K562 (cell line): ENCODE measurements around the gene IGF2. TPM values are rescaled to one million over a fixed set of nuclear protein-coding genes. Genes with fewer than 3 reads are reported as not detected.

ENCODE experiments used
- ATAC-seq: fragments of 200-7000 bp; cut with Tn5 transposase; 3 replicates; pipeline ENCODE4 v1.9.1; 2020; ENCODE audit warnings: moderate library complexity
- BruUV-seq: library from RNA; stranded (reverse); fragments of 400-500 nt; replicated peaks from 2 replicates; lab custom pipeline; 2021; lab: Mats Ljungman, UMichigan
- CTCF ChIA-PET: fragments of 300-600 bp; formaldehyde crosslinking; extraction: SDS; loops from one replicate; lab custom pipeline; 2021; ENCODE audit warnings: low intra/inter-chr PET ratio; lab: Yijun Ruan, JAX
- POLR2A ChIA-PET: fragments of 300-600, 350-650 bp; sonication (Branson Sonifier 250); formaldehyde crosslinking; extraction: SDS; loops from one replicate; lab custom pipeline; 2021; ENCODE audit warnings: antibody characterized with exemption, inconsistent platforms; lab: Yijun Ruan, JAX
- DNase-seq, 4 experiments: peaks; one replicate each; pipeline versions ENCODE4 v3.0.0 to v3.0.0-alpha.2; 2011 to 2018; ENCODE audit warnings: low spot score in 3 of 4, mixed read lengths in 3 of 4; ENCODE audit errors: extremely low read depth in 1 of 4
- FAIRE-seq: peaks from 2 replicates; lab custom pipeline; 2011; peaks lifted over from hg19 to GRCh38; lab: Jason Lieb, UNC
- H2AFZ ChIP-seq: 2 replicates; pipeline ENCODE4 v1.6.0; 2011; ENCODE audit warnings: low read depth, low read length, control low read depth, inconsistent platforms
- H3K27ac ChIP-seq: fragments of 200-600 bp; 3 replicates; pipeline ENCODE4 v1.8.0; 2011; ENCODE audit warnings: low read depth, mild to moderate bottlenecking, control low read depth, inconsistent platforms, low read length, moderate library complexity, mixed read lengths; ENCODE audit errors: extremely low read depth
- H3K27me3 ChIP-seq, 2 experiments: fragments of 300-600 bp in 1 of 2; 2 replicates in 1 of 2; 3 replicates in 1 of 2; pipeline versions ENCODE4 v1.6.0 to v1.8.0; 2011; ENCODE audit warnings: inconsistent platforms in 2 of 2, low read length in 2 of 2, mild to moderate bottlenecking in 1 of 2, mixed read lengths in 1 of 2, moderate library complexity in 1 of 2; ENCODE audit not compliant: control insufficient read depth in 2 of 2, insufficient read depth in 2 of 2
- H3K36me3 ChIP-seq: fragments of 300-600 bp; 3 replicates; pipeline ENCODE4 v1.8.0; 2011; ENCODE audit warnings: mild to moderate bottlenecking, low read length, inconsistent platforms; ENCODE audit not compliant: control insufficient read depth, insufficient read depth
- H3K4me1 ChIP-seq, 2 experiments: fragments of 200-600 bp in 1 of 2; replicated peaks in 1 of 2; 2 replicates in 1 of 2; 3 replicates in 1 of 2; pipeline versions ENCODE4 v1.5.1 to v1.8.0; 2011; ENCODE audit warnings: inconsistent platforms in 2 of 2, low read length in 2 of 2, mild to moderate bottlenecking in 1 of 2, mixed read lengths in 1 of 2, moderate library complexity in 1 of 2; ENCODE audit not compliant: control insufficient read depth in 2 of 2, insufficient read depth in 2 of 2
- H3K4me2 ChIP-seq: 2 replicates; pipeline ENCODE4 v1.6.1; 2011; ENCODE audit warnings: low read length, control low read depth, inconsistent platforms, mixed read lengths; ENCODE audit not compliant: insufficient read depth
- H3K4me3 ChIP-seq: fragments of 200-600 bp; sonication (generic), shearing (Covaris generic); 2 replicates; pipeline ENCODE4 v1.5.1; 2016; ENCODE audit warnings: control low read depth, inconsistent platforms
- H3K79me2 ChIP-seq: fragments of 200-600 bp; 3 replicates; pipeline ENCODE4 v1.8.0; 2011; ENCODE audit warnings: low read length, inconsistent platforms; ENCODE audit not compliant: control insufficient read depth, insufficient read depth
- H3K9ac ChIP-seq, 2 experiments: 2 replicates each; pipeline versions ENCODE4 v1.6.0 to v1.6.1; 2011; ENCODE audit warnings: low read depth in 2 of 2, low read length in 2 of 2, control low read depth in 1 of 2, inconsistent platforms in 1 of 2, mild to moderate bottlenecking in 1 of 2, mixed read lengths in 1 of 2; ENCODE audit not compliant: insufficient read depth in 1 of 2
- H3K9me1 ChIP-seq: one replicate; pipeline ENCODE4 v1.6.0; 2011; ENCODE audit warnings: inconsistent platforms, mild to moderate bottlenecking, low read length, moderate library complexity; ENCODE audit not compliant: control insufficient read depth, insufficient read depth
- H3K9me3 ChIP-seq: replicated peaks from 2 replicates; pipeline ENCODE4 v1.5.1; 2011; ENCODE audit warnings: low read depth, low read length, inconsistent platforms; ENCODE audit not compliant: control insufficient read depth, insufficient read depth
- H4K20me1 ChIP-seq: replicated peaks from 2 replicates; pipeline ENCODE4 v1.6.1; 2011; ENCODE audit warnings: low read length, inconsistent platforms, mixed read lengths; ENCODE audit not compliant: control insufficient read depth, insufficient read depth
- ARID2 ChIP-seq: fragments of 450-650 bp; IDR thresholded peaks from 2 replicates; pipeline ENCODE4 v1.6.1; 2017; ENCODE audit warnings: antibody characterized with exemption, mild to moderate bottlenecking
- BACH1 ChIP-seq: fragments of 200-800 bp; sonication (Bioruptor generic); IDR thresholded peaks from 2 replicates; pipeline ENCODE4 v1.6.1; 2016; ENCODE audit warnings: missing genetic modification characterization, missing compliant biosample characterization
- BHLHE40 ChIP-seq: IDR thresholded peaks from 2 replicates; pipeline ENCODE4 v1.6.1; 2011; ENCODE audit warnings: low read length, improper control_type of control experiment
- BRD4 ChIP-seq: fragments of 200-600 bp; sonication (generic); IDR thresholded peaks from 2 replicates; pipeline ENCODE4 v1.6.1; 2017; ENCODE audit warnings: inconsistent platforms
- COPS2 ChIP-seq: fragments of 450-650 bp; conservative IDR thresholded peaks from 2 replicates; pipeline ENCODE4 v1.6.1; 2016; ENCODE audit warnings: mild to moderate bottlenecking, moderate library complexity
- FOS ChIP-seq: IDR thresholded peaks from 3 replicates; pipeline ENCODE4 v1.6.1; 2011; ENCODE audit not compliant: insufficient read length; ENCODE audit errors: extremely low read depth
- HMG20A ChIP-seq: fragments of 450-650 bp; formaldehyde crosslinking; conservative IDR thresholded peaks from 2 replicates; pipeline ENCODE4 v1.4.0; 2020; ENCODE audit warnings: mild to moderate bottlenecking, mixed read lengths
- HNRNPK ChIP-seq: fragments of 200-400 bp; formaldehyde crosslinking; IDR thresholded peaks from one replicate; pipeline ENCODE4 v1.6.1; 2018; ENCODE audit warnings: mild to moderate bottlenecking, low read depth, low read length; ENCODE audit not compliant: poor library complexity, severe bottlenecking
- HSF4 ChIP-seq: fragments of 250-450 bp; sonication (Bioruptor Pico); IDR thresholded peaks from 2 replicates; pipeline ENCODE4 v2.1.2; 2022; ENCODE audit warnings: mild to moderate bottlenecking, moderate library complexity, borderline replicate concordance
- MTF1 ChIP-seq: fragments of 250-450 bp; sonication (Bioruptor Pico); IDR thresholded peaks from 2 replicates; pipeline ENCODE4 v1.9.0; 2021; ENCODE audit warnings: moderate library complexity, mild to moderate bottlenecking, inconsistent platforms, borderline replicate concordance
- NCOA2 ChIP-seq, 2 experiments: fragments of 450-650 bp; IDR thresholded peaks; 2 replicates each; pipeline ENCODE4 v1.6.1; 2018; ENCODE audit warnings: mild to moderate bottlenecking in 2 of 2, moderate library complexity in 1 of 2; ENCODE audit not compliant: partially characterized antibody in 2 of 2
- NCOA6 ChIP-seq: fragments of 450-650 bp; IDR thresholded peaks from 2 replicates; pipeline ENCODE4 v1.6.1; 2017; ENCODE audit warnings: mild to moderate bottlenecking
- PREB ChIP-seq: sonication (generic); formaldehyde crosslinking; IDR thresholded peaks from 2 replicates; pipeline ENCODE4 v1.8.1; 2023; ENCODE audit warnings: mild to moderate bottlenecking, missing genetic modification reagents
- SMAD1 ChIP-seq: fragments of 150-350 bp; IDR thresholded peaks from 2 replicates; pipeline ENCODE4 v1.6.1; 2014; ENCODE audit warnings: low read length, low read depth; ENCODE audit not compliant: partially characterized antibody
- SMARCE1 ChIP-seq: fragments of 450-650 bp; IDR thresholded peaks from 2 replicates; pipeline ENCODE4 v1.7.1; 2016; ENCODE audit warnings: mild to moderate bottlenecking
- SRSF9 ChIP-seq: fragments of 200-400 bp; formaldehyde crosslinking; IDR thresholded peaks from 2 replicates; pipeline ENCODE4 v1.6.1; 2017; ENCODE audit warnings: low read depth, low read length, borderline replicate concordance
- XRCC4 ChIP-seq: IDR thresholded peaks from one replicate; pipeline ENCODE4 v1.6.1; 2011; ENCODE audit not compliant: insufficient read depth, insufficient read length; ENCODE audit errors: extremely low read depth
- ZNF282 ChIP-seq: sonication (generic); formaldehyde crosslinking; IDR thresholded peaks from 2 replicates; pipeline ENCODE4 v1.8.1; 2023; ENCODE audit warnings: missing genetic modification reagents
- ZNF384 ChIP-seq: IDR thresholded peaks from 2 replicates; pipeline ENCODE4 v1.6.1; 2012; ENCODE audit warnings: low read depth, low read length, improper control_type of control experiment
- ZNF75A ChIP-seq: fragments of 450-650 bp; formaldehyde crosslinking; IDR thresholded peaks from 2 replicates; pipeline ENCODE4 v1.4.0; 2020; ENCODE audit warnings: mild to moderate bottlenecking
- ZNF764 ChIP-seq: fragments of 250-450 bp; sonication (Bioruptor Pico); IDR thresholded peaks from 2 replicates; pipeline ENCODE4 v1.4.0; 2020; ENCODE audit warnings: low read depth, mild to moderate bottlenecking, moderate library complexity
- WGBS: fragments of 100-300 bp; shearing (Covaris generic); methylation state at CpG from one replicate; pipeline ENCODE4 v1.1.6; 2016; ENCODE audit warnings: low coverage, mixed read lengths; ENCODE audit not compliant: insufficient coverage; ENCODE audit errors: missing lambda C conversion rate; 5-methylcytosine and 5-hydroxymethylcytosine counted together
- in situ Hi-C: fragments of 300-500 bp; cut with MboI; formaldehyde crosslinking; loops from 4 replicates; pipeline ENCODE4 v1.15.0; 2018; ENCODE audit warnings: inconsistent platforms, mixed read lengths
- intact Hi-C: fragments of 100-400 bp; cut with micrococcal nuclease; formaldehyde crosslinking; loops from 2 replicates; pipeline ENCODE4 v1.14.2; 2022
- polyA plus RNA-seq, 8 experiments: library from polyadenylated mRNA; depleted of rRNA in 4 of 8; stranded (reverse) in 5 of 8; unstranded in 3 of 8; fragments of >200 nt; fragmentation: Nextera tagmentation in 2 of 8; fragmentation: Illumina TruSeq in 1 of 8; extraction: Ambion mirVana in 2 of 8; extraction: Trizol in 1 of 8; gene quantifications; 2 replicates each; pipeline versions ENCODE4 v1.2.1 to v1.2.3, GENCODE V29; 2011 to 2014; ENCODE audit warnings: inconsistent platforms in 1 of 8, missing spikeins in 1 of 8
- total RNA-seq, 7 experiments: library from RNA; depleted of rRNA in 6 of 7; stranded (reverse); fragments of >200 nt in 6 of 7; fragmentation: Illumina TruSeq in 2 of 7; extraction: Trizol in 2 of 7; gene quantifications; 2 replicates each; pipeline versions ENCODE4 v1.2.1 to v1.2.3, GENCODE V29; 2011 to 2021; ENCODE audit warnings: low replicate concordance in 1 of 7
- TF ChIP-seq, protein P1 (sequence below): fragments of 450-650 bp; formaldehyde crosslinking; IDR thresholded peaks from 2 replicates; pipeline ENCODE4 v1.4.0; 2020; ENCODE audit warnings: mild to moderate bottlenecking

Gene IGF2
- total and polyA plus RNA-seq, 9 of the 15 experiments (the other 6 are each of a cell fraction or from before 2014, with no cell fraction given), result 0.16 TPM; not detected in 8

GRCh38 chr11:2180789-2181370 lies 41.7 kb upstream of the IGF2 start (continued):
- TF ChIP-seq MTF1, result no peak
- TF ChIP-seq HSF4 (CRISPR knock-in tag), result no peak
- no peak for TF ChIP-seq ZNF764 (CRISPR knock-in tag)
- TF ChIP-seq SMAD1, result no peak
- no peak for TF ChIP-seq ZNF384
- no peak for TF ChIP-seq SRSF9
- TF ChIP-seq, protein P1, sequence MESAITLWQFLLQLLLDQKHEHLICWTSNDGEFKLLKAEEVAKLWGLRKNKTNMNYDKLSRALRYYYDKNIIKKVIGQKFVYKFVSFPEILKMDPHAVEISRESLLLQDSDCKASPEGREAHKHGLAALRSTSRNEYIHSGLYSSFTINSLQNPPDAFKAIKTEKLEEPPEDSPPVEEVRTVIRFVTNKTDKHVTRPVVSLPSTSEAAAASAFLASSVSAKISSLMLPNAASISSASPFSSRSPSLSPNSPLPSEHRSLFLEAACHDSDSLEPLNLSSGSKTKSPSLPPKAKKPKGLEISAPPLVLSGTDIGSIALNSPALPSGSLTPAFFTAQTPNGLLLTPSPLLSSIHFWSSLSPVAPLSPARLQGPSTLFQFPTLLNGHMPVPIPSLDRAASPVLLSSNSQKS (CRISPR knock-in tag), result no peak
- TF ChIP-seq BHLHE40, result no peak
- no peak for TF ChIP-seq COPS2
- TF ChIP-seq, all 486 proteins: peak for 0

DNA sequence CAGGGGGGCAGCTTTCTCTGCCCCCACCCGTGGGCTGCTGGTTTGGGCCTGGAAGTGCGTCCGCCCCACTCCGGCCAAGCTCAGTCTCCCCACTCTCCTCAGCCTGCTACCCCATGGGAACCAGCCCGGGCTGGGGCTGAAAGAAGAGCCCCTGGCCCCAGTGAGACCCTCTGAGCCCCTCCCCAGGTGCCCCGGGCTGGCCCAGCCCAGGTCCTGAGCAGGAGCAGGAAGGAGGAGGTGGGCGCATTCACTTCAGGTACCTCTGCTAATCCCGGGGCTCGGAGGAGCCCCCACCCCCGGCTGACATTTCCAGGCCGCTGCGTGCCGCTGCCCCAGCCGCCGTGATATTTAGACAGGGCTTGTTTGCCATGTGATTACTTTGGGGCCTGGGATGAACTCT lies 41.2 kb upstream of the IGF2 start:
- no peak for FAIRE-seq
- no peak overlapping the region for H3K27ac ChIP-seq
- no peak overlapping the region for H3K4me2 ChIP-seq
- H3K4me3 ChIP-seq, result no peak overlapping the region
- no peaks in the 10 kb centered on the region for H3K79me2 ChIP-seq
- no peaks in the 10 kb centered on the region; the same call in none of the 2 replicates for H4K20me1 ChIP-seq
- in situ Hi-C loops, result no loop called here
- DNase-seq, result no peak
- peaks cover 21 to 63% of the 10 kb centered on the region in 2 experiments; a peak in 4 of 5 replicates for H3K27me3 ChIP-seq
- BruUV-seq, result no TSS peak
- peaks cover 0 to 9% of the 10 kb centered on the region in 2 experiments; a peak in 1 of 5 replicates for H3K4me1 ChIP-seq
- CTCF ChIA-PET, result no interaction called here
- no peak overlapping the region for H2AFZ ChIP-seq
- no peak overlapping the region for H3K9ac ChIP-seq
- H3K9me3 ChIP-seq, result no peaks in the 10 kb centered on the region; the same call in 1 of the 2 replicates
- intact Hi-C loops, result no loop called here
- H3K36me3 ChIP-seq, result no peaks in the 10 kb centered on the region
- 7% methylated on average over 12 of the region's 15 CpGs for WGBS
- H3K9me1 ChIP-seq, result no peaks in the 10 kb centered on the region
- ATAC-seq, result no peak
- POLR2A ChIA-PET, result interaction anchor here (0.6 kb wide), 1 partner anchor 10 kb away, joined by 3 read pairs; no protein-coding TSS in a partner anchor
- no peak for TF ChIP-seq BRD4
- TF ChIP-seq PREB (CRISPR knock-in tag), result no peak
- no peak for TF ChIP-seq BACH1
- no peak for TF ChIP-seq ZNF282 (CRISPR knock-in tag)
- TF ChIP-seq HMG20A (CRISPR knock-in tag), result no peak
- no peak for TF ChIP-seq HNRNPK
- TF ChIP-seq ARID2, result no peak
- TF ChIP-seq SMARCE1, result no peak
- no peak for TF ChIP-seq XRCC4
- no peak for TF ChIP-seq NCOA6
- no peak for TF ChIP-seq ZNF75A (CRISPR knock-in tag)
- no peak for TF ChIP-seq FOS
- no peak for TF ChIP-seq NCOA2 (IDR thresholded peaks at IDR 0.05; ENCODE audit: partially characterized antibody in 2 of 2)
